HepG2 (cell line): ENCODE data around the gene RXFP1. TPM values are rescaled to one million over a fixed set of nuclear protein-coding genes. Genes with fewer than 3 reads are reported as not detected.

ENCODE experiments used
- ATAC-seq: fragments of 200-7000 bp; cut with Tn5 transposase; 3 replicates; pipeline ENCODE4 v1.9.1; 2020; ENCODE audit warnings: mild to moderate bottlenecking, moderate library complexity
- BruUV-seq: library from RNA; stranded (reverse); fragments of 400-500 nt; replicated peaks from 2 replicates; lab custom pipeline; 2021; lab: Mats Ljungman, UMichigan
- CTCF ChIA-PET: fragments of 300-600 bp; formaldehyde crosslinking; extraction: SDS; loops from one replicate; lab custom pipeline; 2021; ENCODE audit warnings: low total read pairs, inconsistent platforms, low intra/inter-chr PET ratio; lab: Yijun Ruan, JAX
- POLR2A ChIA-PET: fragments of 350-600 bp; sonication (Branson Sonifier 250); formaldehyde crosslinking; loops from one replicate; lab custom pipeline; 2020; ENCODE audit warnings: antibody characterized with exemption, inconsistent platforms; lab: Yijun Ruan, JAX
- DNase-seq: peaks from one replicate; pipeline ENCODE4 v3.0.0-alpha.2; 2015; ENCODE audit warnings: low spot score
- FAIRE-seq: peaks from 3 replicates; lab custom pipeline; 2011; peaks lifted over from hg19 to GRCh38; lab: Jason Lieb, UNC
- H2AFZ ChIP-seq: one replicate; pipeline ENCODE4 v1.6.1; 2011; ENCODE audit warnings: low read length, inconsistent platforms
- H3K27ac ChIP-seq: fragments of 300-600 bp; 3 replicates; pipeline ENCODE4 v1.8.0; 2011; ENCODE audit warnings: mixed run types, mild to moderate bottlenecking, mixed read lengths, low read length, inconsistent platforms; ENCODE audit not compliant: insufficient read depth; ENCODE audit errors: extremely low read length
- H3K27me3 ChIP-seq, 2 experiments: fragments of 200-600 bp in 1 of 2; 2 replicates in 1 of 2; 3 replicates in 1 of 2; pipeline versions ENCODE4 v1.6.0 to v1.8.0; 2011; ENCODE audit warnings: low read length in 2 of 2, mild to moderate bottlenecking in 2 of 2, moderate library complexity in 2 of 2, inconsistent platforms in 1 of 2; ENCODE audit not compliant: insufficient read depth in 2 of 2, control insufficient read depth in 1 of 2
- H3K36me3 ChIP-seq, 2 experiments: fragments of 200-600 bp in 1 of 2; replicated peaks in 1 of 2; 2 replicates in 1 of 2; 3 replicates in 1 of 2; pipeline versions ENCODE4 v1.5.1 to v1.8.0; 2011; ENCODE audit warnings: low read length in 2 of 2, inconsistent platforms in 1 of 2; ENCODE audit not compliant: insufficient read depth in 2 of 2, control insufficient read depth in 1 of 2
- H3K4me1 ChIP-seq: 2 replicates; pipeline ENCODE4 v1.5.1; 2012; ENCODE audit warnings: low read length, inconsistent platforms; ENCODE audit not compliant: insufficient read depth
- H3K4me2 ChIP-seq: 2 replicates; pipeline ENCODE4 v1.6.0; 2011; ENCODE audit warnings: low read depth, low read length, inconsistent platforms
- H3K4me3 ChIP-seq, 3 experiments: fragments of 200-600 bp in 1 of 3; sonication (generic), shearing (Covaris generic) in 1 of 3; replicated peaks in 1 of 3; 2 replicates each; pipeline ENCODE4 v1.5.1; 2011 to 2016; ENCODE audit warnings: low read length in 3 of 3, inconsistent platforms in 2 of 3, low read depth in 2 of 3, mild to moderate bottlenecking in 2 of 3, control low read depth in 1 of 3, mixed read lengths in 1 of 3; ENCODE audit not compliant: insufficient read depth in 1 of 3
- H3K79me2 ChIP-seq: one replicate; pipeline ENCODE4 v1.6.1; 2011; ENCODE audit warnings: low read length, inconsistent platforms; ENCODE audit not compliant: insufficient read depth
- H3K9ac ChIP-seq: 2 replicates; pipeline ENCODE4 v1.6.0; 2011; ENCODE audit warnings: mild to moderate bottlenecking, low read depth, low read length, inconsistent platforms; ENCODE audit not compliant: insufficient read depth
- H3K9me3 ChIP-seq: 2 replicates; pipeline ENCODE4 v1.5.1; 2012; ENCODE audit warnings: mild to moderate bottlenecking, low read length
- H4K20me1 ChIP-seq: 2 replicates; pipeline ENCODE4 v1.6.0; 2011; ENCODE audit warnings: inconsistent platforms, mild to moderate bottlenecking, low read length, moderate library complexity; ENCODE audit not compliant: insufficient read depth
- ATF1 ChIP-seq: IDR thresholded peaks from 2 replicates; pipeline ENCODE4 v1.6.1; 2016; ENCODE audit warnings: mild to moderate bottlenecking, control low read depth
- DNMT1 ChIP-seq: sonication (generic); formaldehyde crosslinking; IDR thresholded peaks from 2 replicates; pipeline ENCODE4 v1.5.1; 2020; ENCODE audit warnings: mild to moderate bottlenecking, missing genetic modification reagents
- HNF4G ChIP-seq, 2 experiments: sonication (generic) in 1 of 2; formaldehyde crosslinking in 1 of 2; IDR thresholded peaks; 2 replicates each; pipeline versions ENCODE4 v1.4.0 to v1.6.1; 2011 to 2020; ENCODE audit warnings: borderline replicate concordance in 2 of 2, low read depth in 2 of 2, mild to moderate bottlenecking in 2 of 2, low read length in 1 of 2, missing genetic modification reagents in 1 of 2, moderate library complexity in 1 of 2
- MAF1 ChIP-seq: sonication (generic); formaldehyde crosslinking; IDR thresholded peaks from 2 replicates; pipeline ENCODE4 v1.5.0; 2020; ENCODE audit warnings: missing genetic modification reagents, borderline replicate concordance
- MED1 ChIP-seq: sonication (generic); formaldehyde crosslinking; IDR thresholded peaks from 2 replicates; pipeline ENCODE4 v1.4.0; 2020; ENCODE audit warnings: missing genetic modification reagents
- RFX1 ChIP-seq: fragments of 450-650 bp; IDR thresholded peaks from 2 replicates; pipeline ENCODE4 v1.6.1; 2017
- RFX5 ChIP-seq: IDR thresholded peaks from 2 replicates; pipeline ENCODE4 v1.6.1; 2011; ENCODE audit warnings: low read depth, low read length, improper control_type of control experiment
- ZNF235 ChIP-seq: sonication (generic); formaldehyde crosslinking; IDR thresholded peaks from 2 replicates; pipeline ENCODE4 v1.8.1; 2023; ENCODE audit warnings: mild to moderate bottlenecking, missing genetic modification reagents, borderline replicate concordance
- ZNF264 ChIP-seq: sonication (generic); formaldehyde crosslinking; IDR thresholded peaks from 2 replicates; pipeline ENCODE4 v1.4.0; 2020; ENCODE audit warnings: missing genetic modification reagents
- ZNF562 ChIP-seq: sonication (generic); formaldehyde crosslinking; IDR thresholded peaks from 2 replicates; pipeline ENCODE4 v1.8.0; 2022; ENCODE audit warnings: missing genetic modification reagents, borderline replicate concordance
- ZNF572 ChIP-seq: sonication (generic); formaldehyde crosslinking; IDR thresholded peaks from 2 replicates; pipeline ENCODE4 v1.5.1; 2020; ENCODE audit warnings: mild to moderate bottlenecking, missing genetic modification reagents
- ZNF598 ChIP-seq: sonication (generic); formaldehyde crosslinking; IDR thresholded peaks from 2 replicates; pipeline ENCODE4 v1.5.1; 2020; ENCODE audit warnings: mild to moderate bottlenecking, missing genetic modification reagents, borderline replicate concordance
- WGBS: methylation state at CpG from one replicate; pipeline ENCODE4 v1.1.6; 2017; ENCODE audit warnings: low lambda C conversion rate; 5-methylcytosine and 5-hydroxymethylcytosine counted together
- in situ Hi-C: cut with HindIII; loops from 2 replicates; pipeline ENCODE4 v1.10.0; 2017; ENCODE audit warnings: low pct_unique_long_range_greater_than_20kb; ENCODE audit not compliant: extremely low pct_ligation_motif_present
- intact Hi-C: fragments of 100-400 bp; cut with micrococcal nuclease; formaldehyde crosslinking; loops from one replicate; pipeline ENCODE4 v1.10.0; 2022; ENCODE audit not compliant: unreplicated experiment
- polyA plus RNA-seq, 8 experiments: library from polyadenylated mRNA; depleted of rRNA in 3 of 8; stranded (reverse) in 7 of 8; unstranded in 1 of 8; fragments of >200 nt; fragmentation: Illumina TruSeq in 4 of 8; extraction: Trizol in 4 of 8; gene quantifications; 2 replicates each; pipeline versions ENCODE4 v1.2.1 to v1.2.3, GENCODE V29; 2011 to 2016; ENCODE audit warnings: low read depth in 4 of 8, missing spikeins in 1 of 8, mixed read lengths in 1 of 8; ENCODE audit not compliant: insufficient read depth in 1 of 8
- total RNA-seq, 5 experiments: library from RNA; depleted of rRNA; stranded (reverse); fragments of >200 nt; fragmentation: Illumina TruSeq; extraction: Trizol; gene quantifications; 2 replicates each; pipeline ENCODE4 v1.2.3, GENCODE V29; 2016; ENCODE audit warnings: low read depth in 1 of 5
- TF ChIP-seq, protein P1 (sequence below): IDR thresholded peaks from 2 replicates; pipeline ENCODE4 v1.6.1; 2012; ENCODE audit warnings: inconsistent platforms
- TF ChIP-seq, protein P2 (sequence below): sonication (generic); formaldehyde crosslinking; IDR thresholded peaks from 2 replicates; pipeline ENCODE4 v1.9.0; 2021; ENCODE audit warnings: missing genetic modification reagents, borderline replicate concordance
- TF ChIP-seq, protein P3 (sequence below): sonication (generic); formaldehyde crosslinking; IDR thresholded peaks from 2 replicates; pipeline ENCODE4 v1.4.0; 2020; ENCODE audit warnings: mild to moderate bottlenecking, missing genetic modification reagents
- TF ChIP-seq, protein P4 (sequence below): sonication (generic); formaldehyde crosslinking; IDR thresholded peaks from 2 replicates; pipeline ENCODE4 v1.8.0; 2022; ENCODE audit warnings: mild to moderate bottlenecking, missing genetic modification reagents
- TF ChIP-seq, protein P5 (sequence below): sonication (generic); formaldehyde crosslinking; IDR thresholded peaks from 2 replicates; pipeline ENCODE4 v1.4.0; 2020; ENCODE audit warnings: mild to moderate bottlenecking, missing genetic modification reagents
- TF ChIP-seq, protein P6 (sequence below): sonication (generic); formaldehyde crosslinking; IDR thresholded peaks from 2 replicates; pipeline ENCODE4 v1.5.0; 2020; ENCODE audit warnings: missing genetic modification reagents
- TF ChIP-seq, protein P7 (sequence below): sonication (generic); formaldehyde crosslinking; conservative IDR thresholded peaks from 2 replicates; pipeline ENCODE4 v1.4.0; 2020; ENCODE audit warnings: missing genetic modification reagents

The RXFP1 gene
- total and polyA plus RNA-seq, 2 of the 13 experiments (the other 11 are each of a cell fraction or from before 2014, with no cell fraction given) = not detected

DNA sequence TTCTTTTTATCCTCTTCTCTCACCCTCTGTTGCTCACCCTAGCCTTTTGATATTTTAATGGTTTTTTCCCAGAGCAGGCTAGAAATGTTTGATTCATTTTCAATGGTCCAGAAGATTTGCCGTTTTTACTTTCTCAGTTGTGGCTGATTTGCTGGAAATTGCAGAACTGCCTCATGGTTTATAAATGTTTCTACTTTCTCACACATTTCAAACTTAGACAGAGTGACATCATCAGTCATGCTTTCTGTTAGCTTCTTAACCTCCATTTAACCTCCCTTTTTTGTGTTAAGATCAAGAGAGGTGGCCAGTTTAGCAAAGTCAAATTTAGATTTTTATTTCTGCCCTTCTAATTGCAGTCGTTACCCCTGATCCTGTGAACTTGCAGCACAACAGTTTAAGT lies 8.7 kb downstream of the RXFP1 start:
- Histone ChIP-seq H3K4me2 (no peak overlapping the region), H3K9ac (no peak overlapping the region), H3K36me3 (no peaks in the 10 kb centered on the region), H3K4me3 (no peak overlapping the region), H3K27me3 (no peaks in the 10 kb centered on the region), H3K4me1 (no peaks in the 10 kb centered on the region), H3K9me3 (no peaks in the 10 kb centered on the region), H3K27ac (no peak overlapping the region), H2AFZ (no peak overlapping the region), H4K20me1 (no peaks in the 10 kb centered on the region), H3K79me2 (no peaks in the 10 kb centered on the region)
- in situ Hi-C loops = no loop called here
- ATAC-seq (no peak), FAIRE-seq (no peak), DNase-seq (no peak)
- CTCF ChIA-PET = no interaction called here
- no TSS peak for BruUV-seq
- intact Hi-C loops = no loop called here
- 0% methylated on average over 2 of the region's 2 CpGs for WGBS
- POLR2A ChIA-PET = no interaction called here
- TF ChIP-seq MAF1 (CRISPR knock-in tag) (no peak), ATF1 (CRISPR knock-in tag) (no peak), RFX1 (no peak), ZNF572 (CRISPR knock-in tag) (no peak), MED1 (CRISPR knock-in tag) (no peak), HNF4G (IDR thresholded peaks at IDR 0.05; ENCODE audit: borderline replicate concordance, low read depth, low read length) (no peak), HNF4G (CRISPR knock-in tag; IDR thresholded peaks at IDR 0.05; ENCODE audit: borderline replicate concordance, low read depth) (no peak), ZNF264 (CRISPR knock-in tag) (no peak), DNMT1 (CRISPR knock-in tag) (no peak), ZNF598 (CRISPR knock-in tag) (no peak), RFX5 (no peak), ZNF562 (no peak), ZNF235 (CRISPR knock-in tag) (no peak)
- TF ChIP-seq, protein P1, sequence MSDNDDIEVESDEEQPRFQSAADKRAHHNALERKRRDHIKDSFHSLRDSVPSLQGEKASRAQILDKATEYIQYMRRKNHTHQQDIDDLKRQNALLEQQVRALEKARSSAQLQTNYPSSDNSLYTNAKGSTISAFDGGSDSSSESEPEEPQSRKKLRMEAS = no peak
- TF ChIP-seq, protein P2, sequence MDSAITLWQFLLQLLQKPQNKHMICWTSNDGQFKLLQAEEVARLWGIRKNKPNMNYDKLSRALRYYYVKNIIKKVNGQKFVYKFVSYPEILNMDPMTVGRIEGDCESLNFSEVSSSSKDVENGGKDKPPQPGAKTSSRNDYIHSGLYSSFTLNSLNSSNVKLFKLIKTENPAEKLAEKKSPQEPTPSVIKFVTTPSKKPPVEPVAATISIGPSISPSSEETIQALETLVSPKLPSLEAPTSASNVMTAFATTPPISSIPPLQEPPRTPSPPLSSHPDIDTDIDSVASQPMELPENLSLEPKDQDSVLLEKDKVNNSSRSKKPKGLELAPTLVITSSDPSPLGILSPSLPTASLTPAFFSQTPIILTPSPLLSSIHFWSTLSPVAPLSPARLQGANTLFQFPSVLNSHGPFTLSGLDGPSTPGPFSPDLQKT = no peak
- TF ChIP-seq, protein P3, sequence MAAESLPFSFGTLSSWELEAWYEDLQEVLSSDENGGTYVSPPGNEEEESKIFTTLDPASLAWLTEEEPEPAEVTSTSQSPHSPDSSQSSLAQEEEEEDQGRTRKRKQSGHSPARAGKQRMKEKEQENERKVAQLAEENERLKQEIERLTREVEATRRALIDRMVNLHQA (CRISPR knock-in tag) = no peak
- TF ChIP-seq, protein P4, sequence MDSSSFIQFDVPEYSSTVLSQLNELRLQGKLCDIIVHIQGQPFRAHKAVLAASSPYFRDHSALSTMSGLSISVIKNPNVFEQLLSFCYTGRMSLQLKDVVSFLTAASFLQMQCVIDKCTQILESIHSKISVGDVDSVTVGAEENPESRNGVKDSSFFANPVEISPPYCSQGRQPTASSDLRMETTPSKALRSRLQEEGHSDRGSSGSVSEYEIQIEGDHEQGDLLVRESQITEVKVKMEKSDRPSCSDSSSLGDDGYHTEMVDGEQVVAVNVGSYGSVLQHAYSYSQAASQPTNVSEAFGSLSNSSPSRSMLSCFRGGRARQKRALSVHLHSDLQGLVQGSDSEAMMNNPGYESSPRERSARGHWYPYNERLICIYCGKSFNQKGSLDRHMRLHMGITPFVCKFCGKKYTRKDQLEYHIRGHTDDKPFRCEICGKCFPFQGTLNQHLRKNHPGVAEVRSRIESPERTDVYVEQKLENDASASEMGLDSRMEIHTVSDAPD = no peak
- TF ChIP-seq, protein P5, sequence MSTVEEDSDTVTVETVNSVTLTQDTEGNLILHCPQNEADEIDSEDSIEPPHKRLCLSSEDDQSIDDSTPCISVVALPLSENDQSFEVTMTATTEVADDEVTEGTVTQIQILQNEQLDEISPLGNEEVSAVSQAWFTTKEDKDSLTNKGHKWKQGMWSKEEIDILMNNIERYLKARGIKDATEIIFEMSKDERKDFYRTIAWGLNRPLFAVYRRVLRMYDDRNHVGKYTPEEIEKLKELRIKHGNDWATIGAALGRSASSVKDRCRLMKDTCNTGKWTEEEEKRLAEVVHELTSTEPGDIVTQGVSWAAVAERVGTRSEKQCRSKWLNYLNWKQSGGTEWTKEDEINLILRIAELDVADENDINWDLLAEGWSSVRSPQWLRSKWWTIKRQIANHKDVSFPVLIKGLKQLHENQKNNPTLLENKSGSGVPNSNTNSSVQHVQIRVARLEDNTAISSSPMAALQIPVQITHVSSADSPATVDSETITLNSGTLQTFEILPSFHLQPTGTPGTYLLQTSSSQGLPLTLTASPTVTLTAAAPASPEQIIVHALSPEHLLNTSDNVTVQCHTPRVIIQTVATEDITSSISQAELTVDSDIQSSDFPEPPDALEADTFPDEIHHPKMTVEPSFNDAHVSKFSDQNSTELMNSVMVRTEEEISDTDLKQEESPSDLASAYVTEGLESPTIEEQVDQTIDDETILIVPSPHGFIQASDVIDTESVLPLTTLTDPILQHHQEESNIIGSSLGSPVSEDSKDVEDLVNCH (CRISPR knock-in tag) = no peak
- TF ChIP-seq, protein P6, sequence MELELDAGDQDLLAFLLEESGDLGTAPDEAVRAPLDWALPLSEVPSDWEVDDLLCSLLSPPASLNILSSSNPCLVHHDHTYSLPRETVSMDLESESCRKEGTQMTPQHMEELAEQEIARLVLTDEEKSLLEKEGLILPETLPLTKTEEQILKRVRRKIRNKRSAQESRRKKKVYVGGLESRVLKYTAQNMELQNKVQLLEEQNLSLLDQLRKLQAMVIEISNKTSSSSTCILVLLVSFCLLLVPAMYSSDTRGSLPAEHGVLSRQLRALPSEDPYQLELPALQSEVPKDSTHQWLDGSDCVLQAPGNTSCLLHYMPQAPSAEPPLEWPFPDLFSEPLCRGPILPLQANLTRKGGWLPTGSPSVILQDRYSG (CRISPR knock-in tag) = no peak
- TF ChIP-seq, protein P7, sequence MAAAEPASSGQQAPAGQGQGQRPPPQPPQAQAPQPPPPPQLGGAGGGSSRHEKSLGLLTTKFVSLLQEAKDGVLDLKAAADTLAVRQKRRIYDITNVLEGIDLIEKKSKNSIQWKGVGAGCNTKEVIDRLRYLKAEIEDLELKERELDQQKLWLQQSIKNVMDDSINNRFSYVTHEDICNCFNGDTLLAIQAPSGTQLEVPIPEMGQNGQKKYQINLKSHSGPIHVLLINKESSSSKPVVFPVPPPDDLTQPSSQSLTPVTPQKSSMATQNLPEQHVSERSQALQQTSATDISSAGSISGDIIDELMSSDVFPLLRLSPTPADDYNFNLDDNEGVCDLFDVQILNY = no peak
